IPS-20b (cell line): ENCODE results near the gene SNCB.
A peak's percentile ranks its signal among the peaks of the same experiment; 100 is the strongest.

Experiments used
- H3K27ac ChIP-seq: one replicate; pipeline ENCODE4 v1.5.1; 2013; ENCODE audit warnings: low read length
- H3K27me3 ChIP-seq: 2 replicates; pipeline ENCODE4 v1.6.1; 2013; ENCODE audit warnings: mild to moderate bottlenecking, low read length, inconsistent platforms; ENCODE audit not compliant: insufficient read depth
- H3K36me3 ChIP-seq: 2 replicates; pipeline ENCODE4 v1.6.1; 2013; ENCODE audit warnings: low read depth, mild to moderate bottlenecking, inconsistent platforms, low read length, moderate library complexity; ENCODE audit not compliant: insufficient read depth
- H3K4me1 ChIP-seq: 2 replicates; pipeline ENCODE4 v1.6.1; 2013; ENCODE audit warnings: mild to moderate bottlenecking, control low read depth, inconsistent platforms, low read length, moderate library complexity; ENCODE audit not compliant: insufficient read depth
- H3K4me3 ChIP-seq: 2 replicates; pipeline ENCODE4 v1.5.1; 2013; ENCODE audit warnings: mild to moderate bottlenecking, low read length, inconsistent platforms
- H3K9ac ChIP-seq: 2 replicates; pipeline ENCODE4 v1.6.1; 2013; ENCODE audit warnings: low read depth, mild to moderate bottlenecking, inconsistent platforms, low read length, moderate library complexity
- H3K9me3 ChIP-seq: 2 replicates; pipeline ENCODE4 v1.6.1; 2013; ENCODE audit warnings: mild to moderate bottlenecking, low read depth, low read length, inconsistent platforms; ENCODE audit not compliant: insufficient read depth

Gene SNCB

DNA sequence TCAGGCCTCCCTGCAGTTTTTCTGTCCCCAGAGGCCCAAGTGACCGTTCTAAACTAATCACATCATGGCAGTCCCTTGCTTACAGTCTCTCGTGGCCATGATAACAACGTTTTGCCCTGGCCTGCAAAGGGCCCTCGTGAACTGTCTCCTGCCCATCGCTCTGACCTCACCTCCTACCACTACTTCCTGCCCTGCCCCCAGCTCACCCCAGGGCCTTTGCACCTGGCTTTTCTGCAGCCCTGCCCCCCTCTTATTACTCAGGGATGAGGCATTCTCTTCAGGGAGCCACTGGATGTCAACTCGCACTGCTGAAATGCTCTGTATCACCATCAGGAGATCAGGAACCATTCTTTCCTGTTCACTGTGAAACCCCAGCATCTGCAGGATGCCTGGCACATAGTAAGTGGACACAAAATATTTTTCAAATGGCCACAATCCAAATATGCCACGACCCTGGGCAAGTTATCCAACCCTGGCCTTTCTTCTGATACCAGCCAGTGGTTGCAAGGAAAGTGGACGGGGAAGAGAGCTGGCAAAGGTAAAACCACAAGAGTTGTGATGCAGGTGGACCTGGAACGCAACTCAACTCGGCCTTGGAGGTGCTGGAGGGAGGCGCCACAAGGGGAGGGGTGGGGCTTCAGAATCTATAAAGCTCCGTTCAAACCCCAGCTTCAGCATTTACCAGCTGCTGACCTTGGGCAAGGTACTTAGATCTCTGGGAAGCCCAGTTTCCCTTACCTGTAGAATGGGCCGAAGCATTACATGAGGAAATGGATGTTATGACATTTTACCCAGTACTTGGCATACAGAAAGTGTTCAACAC lies 1.7 kb downstream of the SNCB start:
- Histone ChIP-seq H3K4me3 (peak overlapping the region; percentile 79; the same call in 1 of the 2 replicates), H3K9me3 (no peaks in the 10 kb centered on the region), H3K4me1 (peaks cover 11% of the 10 kb centered on the region), H3K27me3 (peaks cover 92% of the 10 kb centered on the region), H3K27ac (no peak overlapping the region), H3K9ac (no peak overlapping the region), H3K36me3 (no peaks in the 10 kb centered on the region)

DNA sequence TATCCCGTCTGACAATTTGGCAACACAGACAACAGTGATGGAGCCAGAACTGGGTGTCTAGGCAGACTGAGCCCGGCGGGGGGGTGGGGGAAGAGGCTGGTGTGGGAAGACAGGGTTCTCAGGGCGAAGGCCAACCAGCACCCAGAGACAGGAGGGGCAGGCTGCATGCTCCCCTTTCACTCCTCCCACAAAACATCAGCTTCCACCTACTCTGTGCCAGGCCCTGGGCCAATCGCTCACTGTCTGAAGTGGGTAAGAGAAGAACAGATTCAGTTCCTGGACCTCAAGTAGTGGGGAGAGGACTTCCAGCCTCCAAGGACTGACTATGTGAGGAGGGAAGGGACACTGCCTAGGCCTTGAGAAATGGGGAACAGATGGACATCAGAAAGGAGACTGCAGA lies 2.8 kb downstream of the SNCB start:
- H3K9me3 ChIP-seq, result no peaks in the 10 kb centered on the region
- H3K9ac ChIP-seq, result no peak overlapping the region
- peaks cover 10% of the 10 kb centered on the region for H3K4me1 ChIP-seq
- peaks cover 91% of the 10 kb centered on the region for H3K27me3 ChIP-seq
- no peak overlapping the region for H3K4me3 ChIP-seq
- no peaks in the 10 kb centered on the region for H3K36me3 ChIP-seq
- H3K27ac ChIP-seq, result no peak overlapping the region

DNA sequence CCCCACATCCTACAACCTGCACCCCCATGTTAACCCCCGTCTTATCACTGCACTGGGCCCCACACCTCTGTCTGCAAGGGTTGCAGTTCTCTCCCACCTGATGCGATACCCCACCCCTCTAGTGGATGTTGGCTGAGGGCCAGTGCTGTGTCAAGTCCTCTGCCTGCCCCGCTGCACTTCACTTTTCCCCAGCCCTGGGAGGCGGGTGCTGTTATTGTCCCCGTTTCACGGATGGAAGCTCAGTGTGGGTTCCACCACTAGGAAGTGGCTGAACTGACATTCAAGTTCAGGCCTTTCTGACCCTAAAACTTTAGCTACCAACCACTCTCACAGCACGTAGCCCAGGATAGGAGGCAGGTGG lies 3.5 kb downstream of the SNCB start:
- H3K27ac ChIP-seq, result no peak overlapping the region
- peaks cover 10% of the 10 kb centered on the region for H3K4me1 ChIP-seq
- no peak overlapping the region for H3K9ac ChIP-seq
- H3K9me3 ChIP-seq, result no peaks in the 10 kb centered on the region
- no peaks in the 10 kb centered on the region for H3K36me3 ChIP-seq
- H3K27me3 ChIP-seq, result peaks cover 86% of the 10 kb centered on the region
- no peak overlapping the region for H3K4me3 ChIP-seq

DNA sequence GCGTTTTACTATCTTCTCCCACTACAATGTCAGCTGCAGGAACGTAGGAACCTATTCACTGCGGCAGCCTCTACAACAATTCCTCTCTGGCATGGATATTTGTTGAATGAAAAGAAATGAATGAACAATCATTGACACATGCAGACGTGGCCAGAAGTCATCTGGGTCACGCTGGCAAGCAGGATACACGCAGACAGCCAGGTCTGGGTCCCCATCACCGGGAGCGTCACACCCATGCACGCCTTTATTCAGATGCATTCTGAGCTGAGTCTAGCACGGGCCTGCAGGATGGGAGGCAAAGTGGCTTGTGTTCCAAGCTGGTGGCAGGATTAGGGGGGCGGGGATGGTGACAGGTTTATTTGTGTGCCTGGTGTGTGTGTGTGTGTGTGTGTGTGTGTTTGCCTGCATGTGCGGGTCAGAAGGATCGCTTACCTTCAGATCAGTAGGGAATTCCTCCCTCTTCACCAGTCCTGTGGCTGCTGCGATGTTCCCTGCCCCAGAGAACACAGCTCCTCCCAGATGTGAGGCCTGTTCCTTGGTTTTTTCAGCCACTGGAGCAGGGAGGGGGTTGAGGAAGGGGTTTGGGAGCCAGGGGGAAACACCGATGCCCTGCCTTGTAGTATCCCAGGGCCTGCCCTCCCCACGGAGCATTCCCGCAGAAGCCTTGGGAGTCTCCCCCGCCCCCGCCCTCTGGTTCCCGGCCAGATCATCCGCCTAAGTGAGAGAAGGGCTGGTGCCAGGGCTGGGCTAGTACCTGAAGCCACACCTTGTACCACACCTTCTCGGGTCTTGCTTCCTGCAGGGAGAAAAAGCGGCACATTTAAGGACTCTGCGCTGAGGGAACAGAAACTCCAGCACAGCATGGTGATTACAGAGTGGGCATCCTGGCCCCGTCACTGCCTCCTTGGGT lies 4.1 kb downstream of the SNCB start:
- peaks cover 10% of the 10 kb centered on the region for H3K4me1 ChIP-seq
- no peak overlapping the region for H3K27ac ChIP-seq

DNA sequence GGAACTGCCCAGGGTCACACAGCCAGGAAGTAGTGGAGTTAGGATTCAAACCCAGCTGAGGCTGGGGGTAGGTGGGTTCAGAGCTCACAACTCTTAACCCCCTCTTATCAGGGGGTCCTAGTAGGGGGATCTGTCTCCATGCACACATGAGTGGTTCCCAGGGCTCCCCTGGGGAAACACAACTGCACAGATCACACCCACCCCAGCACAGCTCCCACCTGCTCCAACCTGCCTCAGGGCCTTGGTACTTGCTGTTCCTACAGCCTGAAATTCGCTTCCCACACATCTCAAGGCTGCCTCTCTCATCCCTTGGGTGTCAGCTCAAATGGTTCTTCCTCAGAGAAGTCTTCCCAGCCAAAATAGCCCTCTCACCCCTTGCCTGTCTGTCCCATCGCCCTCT lies 4.8 kb downstream of the SNCB start:
- Histone ChIP-seq H3K27me3 (peaks cover 86% of the 10 kb centered on the region), H3K4me3 (no peak overlapping the region), H3K27ac (no peak overlapping the region), H3K9me3 (no peaks in the 10 kb centered on the region), H3K4me1 (peaks cover 6% of the 10 kb centered on the region), H3K36me3 (no peaks in the 10 kb centered on the region), H3K9ac (no peak overlapping the region)

More for the DNA sequence above, 4.1 kb downstream of the SNCB start:
- Histone ChIP-seq H3K27me3 (peaks cover 86% of the 10 kb centered on the region), H3K9ac (no peak overlapping the region), H3K36me3 (no peaks in the 10 kb centered on the region), H3K9me3 (no peaks in the 10 kb centered on the region), H3K4me3 (no peak overlapping the region)

DNA sequence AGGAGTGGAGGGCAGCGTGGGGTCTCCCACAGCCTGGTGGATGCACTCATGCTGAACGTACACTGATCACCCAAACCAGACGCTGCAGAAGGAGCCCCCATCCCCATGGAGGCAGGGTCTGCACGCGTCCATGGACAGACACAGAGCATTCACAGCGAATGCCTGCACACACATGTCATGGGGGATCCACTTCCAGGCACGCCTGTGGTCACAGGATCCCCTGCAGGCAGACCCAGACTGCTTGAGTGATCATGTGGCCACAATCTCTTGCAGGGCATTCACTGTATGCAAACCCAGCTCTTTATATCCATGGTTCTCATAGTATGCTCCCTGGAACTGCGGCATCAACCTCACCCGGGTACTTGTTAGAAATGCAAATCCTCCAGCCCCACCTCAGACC lies 5.4 kb downstream of the SNCB start:
- H3K9ac ChIP-seq, result no peak overlapping the region
- H3K4me3 ChIP-seq, result no peak overlapping the region
- H3K9me3 ChIP-seq, result no peaks in the 10 kb centered on the region
- H3K36me3 ChIP-seq, result no peaks in the 10 kb centered on the region
- H3K27me3 ChIP-seq, result peaks cover 88% of the 10 kb centered on the region
- peaks cover 6% of the 10 kb centered on the region for H3K4me1 ChIP-seq
- no peak overlapping the region for H3K27ac ChIP-seq

DNA sequence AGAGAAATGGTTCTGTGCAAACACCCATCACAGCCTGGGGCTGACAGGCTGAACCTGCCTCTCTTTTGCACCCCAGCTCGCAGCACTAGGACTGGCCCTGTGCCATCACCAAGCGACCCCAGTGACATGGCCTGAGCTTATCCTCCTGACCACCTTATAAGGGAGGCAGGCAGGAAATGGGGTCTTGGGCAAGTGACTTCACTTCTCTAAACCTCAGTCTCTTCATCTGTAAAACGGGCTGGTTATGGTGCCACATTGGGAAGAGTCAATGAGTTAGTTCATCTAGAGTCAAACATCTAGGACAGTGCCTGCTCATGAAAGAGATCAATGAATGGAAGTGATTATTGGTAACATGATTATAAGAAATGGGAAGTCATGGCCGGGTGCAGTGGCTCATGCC lies 6.2 kb downstream of the SNCB start:
- no peak overlapping the region for H3K9ac ChIP-seq
- H3K36me3 ChIP-seq, result no peaks in the 10 kb centered on the region
- H3K9me3 ChIP-seq, result no peaks in the 10 kb centered on the region
- no peak overlapping the region for H3K4me3 ChIP-seq
- no peak overlapping the region for H3K27ac ChIP-seq
- H3K27me3 ChIP-seq, result peaks cover 88% of the 10 kb centered on the region
- peaks cover 6% of the 10 kb centered on the region for H3K4me1 ChIP-seq

DNA sequence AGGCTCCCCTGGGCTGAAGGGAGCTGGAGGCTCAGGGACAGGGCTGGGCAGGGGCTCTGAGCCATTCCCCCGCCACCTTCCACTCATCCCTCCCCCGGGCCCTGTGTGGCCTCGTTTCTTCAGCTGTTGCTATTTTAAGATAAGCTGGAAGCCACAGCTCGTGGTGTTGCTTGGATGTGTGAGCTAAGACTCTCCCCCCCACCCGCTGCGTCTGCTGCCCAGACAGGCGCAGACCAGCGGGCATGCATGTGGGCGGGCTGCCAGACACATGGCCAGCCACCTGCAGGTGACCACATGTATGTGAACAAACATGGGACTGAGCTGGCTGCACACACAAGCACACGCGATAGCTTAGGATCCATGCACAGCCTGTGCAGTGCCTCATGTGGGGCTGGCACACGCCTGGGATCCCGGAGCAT lies 8.7 kb downstream of the SNCB start:
- H3K9me3 ChIP-seq, result no peaks in the 10 kb centered on the region
- H3K36me3 ChIP-seq, result no peaks in the 10 kb centered on the region
- no peak overlapping the region for H3K27ac ChIP-seq
- no peak overlapping the region for H3K9ac ChIP-seq
- H3K4me3 ChIP-seq, result no peak overlapping the region
- peaks cover 87% of the 10 kb centered on the region for H3K27me3 ChIP-seq
- no peaks in the 10 kb centered on the region; the same call in 1 of the 2 replicates for H3K4me1 ChIP-seq

DNA sequence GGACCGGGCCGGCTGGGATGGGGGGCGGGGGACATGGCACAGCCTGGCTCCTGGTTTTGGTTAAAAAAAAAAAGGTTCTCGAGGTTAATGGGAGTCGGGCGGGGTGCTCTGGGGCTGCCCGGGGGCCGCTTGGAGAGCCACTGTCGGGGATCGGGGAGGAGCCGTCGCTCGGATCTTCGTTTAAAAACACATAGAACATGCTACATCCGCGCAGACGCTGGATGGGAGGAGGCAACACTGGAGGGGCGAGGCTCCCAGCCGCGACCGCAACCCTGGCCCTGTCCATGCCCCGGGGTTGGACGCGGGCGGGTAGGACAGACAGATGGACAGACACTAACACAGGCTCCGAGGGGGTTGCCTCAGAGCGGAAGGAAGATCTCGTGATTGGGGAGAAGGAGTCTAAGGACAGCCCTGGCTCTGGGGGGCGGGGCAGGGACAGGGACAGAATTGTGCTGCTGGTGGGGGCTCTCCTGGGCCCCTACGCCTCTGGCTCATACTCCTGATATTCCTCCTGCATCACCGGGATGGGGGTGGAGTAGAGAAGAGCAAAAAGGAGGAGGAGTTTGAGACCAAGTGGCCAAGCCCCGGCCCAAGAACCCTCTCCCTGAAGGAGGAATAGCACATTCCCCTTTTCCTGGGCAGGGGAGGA lies 9.9 kb downstream of the SNCB start:
- H3K4me1 ChIP-seq, result no peaks in the 10 kb centered on the region; the same call in 1 of the 2 replicates
- no peak overlapping the region for H3K27ac ChIP-seq
- H3K9ac ChIP-seq, result no peak overlapping the region
- H3K36me3 ChIP-seq, result no peaks in the 10 kb centered on the region
- peak overlapping the region; percentile 53; the same call in 1 of the 2 replicates for H3K4me3 ChIP-seq
- peaks cover 87% of the 10 kb centered on the region for H3K27me3 ChIP-seq
- H3K9me3 ChIP-seq, result no peaks in the 10 kb centered on the region

DNA sequence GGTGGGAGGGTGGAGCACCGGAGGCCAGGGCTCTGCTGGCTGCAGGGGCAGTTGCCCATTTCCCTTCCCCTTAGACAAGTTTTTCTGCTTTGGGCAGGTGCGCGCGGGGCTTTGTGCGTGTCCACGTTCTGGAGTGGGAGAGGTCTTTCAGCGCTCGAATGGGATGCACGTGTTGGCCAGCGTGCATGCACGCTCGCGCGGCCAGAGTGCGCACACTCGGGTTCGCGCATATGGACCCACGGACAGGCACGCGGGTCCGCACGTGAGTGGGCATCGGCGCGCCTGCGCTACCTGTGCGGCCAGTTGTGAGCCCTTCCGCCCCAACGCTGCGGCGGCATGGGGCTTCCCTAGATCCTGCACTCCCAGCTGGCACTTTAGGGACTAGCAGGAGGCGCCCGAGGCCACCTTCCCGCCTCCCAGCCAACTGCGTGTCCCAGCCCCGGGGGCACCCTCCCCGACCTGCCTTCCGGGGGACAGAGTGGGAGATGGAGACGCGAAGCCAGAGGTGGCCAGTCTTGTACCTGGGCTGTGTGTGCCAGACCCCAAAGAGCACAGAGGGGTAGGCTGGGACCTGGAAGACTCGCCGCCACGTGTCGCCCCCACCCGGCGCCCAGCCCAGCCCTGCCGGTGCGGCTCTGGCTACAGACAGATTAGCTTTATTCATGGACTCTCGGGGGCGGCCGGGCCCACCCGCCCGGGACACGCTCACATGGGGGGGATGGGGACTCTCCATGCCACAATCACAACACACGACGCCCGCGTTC lies 10.6 kb downstream of the SNCB start:
- no peak overlapping the region for H3K9ac ChIP-seq
- H3K36me3 ChIP-seq, result no peaks in the 10 kb centered on the region
- H3K9me3 ChIP-seq, result no peaks in the 10 kb centered on the region
- H3K4me3 ChIP-seq, result peak overlapping the region; percentile 53; the same call in 1 of the 2 replicates
- H3K4me1 ChIP-seq, result no peaks in the 10 kb centered on the region; the same call in 1 of the 2 replicates
- no peak overlapping the region for H3K27ac ChIP-seq
- H3K27me3 ChIP-seq, result peaks cover 84% of the 10 kb centered on the region

DNA sequence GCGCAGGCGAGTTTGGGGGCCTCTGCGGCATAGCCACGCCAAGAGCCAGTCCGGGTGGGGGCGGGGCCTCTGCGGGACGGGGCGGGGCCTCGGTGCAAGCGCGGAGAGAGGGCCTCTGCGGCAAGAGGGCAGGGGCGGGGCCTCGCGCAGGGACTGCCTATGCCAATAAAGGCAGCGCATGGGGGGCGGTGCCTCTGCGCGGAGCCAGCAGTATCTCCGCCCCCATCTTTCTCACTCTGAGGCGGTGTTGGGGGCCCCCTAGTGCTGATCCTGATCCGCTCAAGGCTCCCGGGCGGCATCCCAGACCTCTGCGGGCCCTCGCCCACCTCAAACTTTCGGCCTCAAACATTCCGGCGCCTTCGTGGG lies 11.1 kb downstream of the SNCB start:
- H3K36me3 ChIP-seq, result no peaks in the 10 kb centered on the region
- H3K4me1 ChIP-seq, result no peaks in the 10 kb centered on the region; the same call in 1 of the 2 replicates
- H3K4me3 ChIP-seq, result peak overlapping the region; percentile 53; the same call in 1 of the 2 replicates
- no peak overlapping the region for H3K9ac ChIP-seq
- no peaks in the 10 kb centered on the region for H3K9me3 ChIP-seq
- H3K27ac ChIP-seq, result no peak overlapping the region
- peaks cover 85% of the 10 kb centered on the region for H3K27me3 ChIP-seq
